K562 (cell line): Measurements from ENCODE around the gene SZT2.

Source experiments
- CBX3 ChIP-seq, 2 experiments: IDR thresholded peaks; 1 replicate in 1 of 2; 2 replicates in 1 of 2; pipeline ENCODE4 v1.6.1; 2012; ENCODE audit warnings: inconsistent platforms in 2 of 2, low read length in 2 of 2, borderline replicate concordance in 1 of 2, control low read depth in 1 of 2
- CREM ChIP-seq: IDR thresholded peaks from 2 replicates; pipeline ENCODE4 v1.6.1; 2014; ENCODE audit warnings: antibody characterized with exemption, low read depth
- ESRRA ChIP-seq: fragments of 450-650 bp; IDR thresholded peaks from 2 replicates; pipeline ENCODE4 v1.6.1; 2014; ENCODE audit warnings: low read depth, mild to moderate bottlenecking, moderate library complexity, borderline replicate concordance
- FUS ChIP-seq: fragments of 200-400 bp; formaldehyde crosslinking; optimal IDR thresholded peaks from 2 replicates; pipeline ENCODE3; 2017; ENCODE audit warnings: low read depth, low read length
- RBBP5 ChIP-seq: fragments of 200-600 bp; sonication (generic); IDR thresholded peaks from 2 replicates; pipeline ENCODE4 v1.6.1; 2012; ENCODE audit warnings: borderline replicate concordance, mild to moderate bottlenecking, low read length, control low read depth, inconsistent platforms; ENCODE audit not compliant: insufficient read depth, poor library complexity, severe bottlenecking
- SMAD1 ChIP-seq: fragments of 150-350 bp; IDR thresholded peaks from 2 replicates; pipeline ENCODE4 v1.6.1; 2014; ENCODE audit warnings: low read length, low read depth; ENCODE audit not compliant: partially characterized antibody
- SNIP1 ChIP-seq: fragments of 450-650 bp; IDR thresholded peaks from 2 replicates; pipeline ENCODE4 v1.7.1; 2017; ENCODE audit warnings: low read depth, mild to moderate bottlenecking
- TAF1 ChIP-seq: IDR thresholded peaks from 2 replicates; pipeline ENCODE4 v1.6.1; 2011; ENCODE audit warnings: mild to moderate bottlenecking, low read length, moderate library complexity; ENCODE audit not compliant: insufficient read depth, control insufficient read depth, severe bottlenecking; ENCODE audit errors: extremely low read depth
- ZKSCAN3 ChIP-seq: fragments of 250-450 bp; sonication (Bioruptor Pico); IDR thresholded peaks from 2 replicates; pipeline ENCODE4 v1.4.0; 2020
- ZNF583 ChIP-seq: fragments of 250-450 bp; sonication (Bioruptor Pico); IDR thresholded peaks from 2 replicates; pipeline ENCODE4 v1.4.0; 2020
- TF ChIP-seq, protein P1 (sequence below), 3 experiments: IDR thresholded peaks in 2 of 3; conservative IDR thresholded peaks in 1 of 3; 2 replicates each; pipeline ENCODE4 v1.5.1; 2011 to 2012; ENCODE audit warnings: low read length in 3 of 3, mild to moderate bottlenecking in 3 of 3, control low read depth in 2 of 3, improper control_type of control experiment in 1 of 3, inconsistent platforms in 1 of 3, low read depth in 1 of 3, mixed read lengths in 1 of 3, moderate library complexity in 1 of 3; ENCODE audit not compliant: insufficient read depth in 2 of 3
- TF ChIP-seq, protein P2 (sequence below): sonication (generic); formaldehyde crosslinking; IDR thresholded peaks from 2 replicates; pipeline ENCODE4 v1.8.0; 2022; ENCODE audit warnings: mild to moderate bottlenecking, low read depth, missing genetic modification reagents

DNA sequence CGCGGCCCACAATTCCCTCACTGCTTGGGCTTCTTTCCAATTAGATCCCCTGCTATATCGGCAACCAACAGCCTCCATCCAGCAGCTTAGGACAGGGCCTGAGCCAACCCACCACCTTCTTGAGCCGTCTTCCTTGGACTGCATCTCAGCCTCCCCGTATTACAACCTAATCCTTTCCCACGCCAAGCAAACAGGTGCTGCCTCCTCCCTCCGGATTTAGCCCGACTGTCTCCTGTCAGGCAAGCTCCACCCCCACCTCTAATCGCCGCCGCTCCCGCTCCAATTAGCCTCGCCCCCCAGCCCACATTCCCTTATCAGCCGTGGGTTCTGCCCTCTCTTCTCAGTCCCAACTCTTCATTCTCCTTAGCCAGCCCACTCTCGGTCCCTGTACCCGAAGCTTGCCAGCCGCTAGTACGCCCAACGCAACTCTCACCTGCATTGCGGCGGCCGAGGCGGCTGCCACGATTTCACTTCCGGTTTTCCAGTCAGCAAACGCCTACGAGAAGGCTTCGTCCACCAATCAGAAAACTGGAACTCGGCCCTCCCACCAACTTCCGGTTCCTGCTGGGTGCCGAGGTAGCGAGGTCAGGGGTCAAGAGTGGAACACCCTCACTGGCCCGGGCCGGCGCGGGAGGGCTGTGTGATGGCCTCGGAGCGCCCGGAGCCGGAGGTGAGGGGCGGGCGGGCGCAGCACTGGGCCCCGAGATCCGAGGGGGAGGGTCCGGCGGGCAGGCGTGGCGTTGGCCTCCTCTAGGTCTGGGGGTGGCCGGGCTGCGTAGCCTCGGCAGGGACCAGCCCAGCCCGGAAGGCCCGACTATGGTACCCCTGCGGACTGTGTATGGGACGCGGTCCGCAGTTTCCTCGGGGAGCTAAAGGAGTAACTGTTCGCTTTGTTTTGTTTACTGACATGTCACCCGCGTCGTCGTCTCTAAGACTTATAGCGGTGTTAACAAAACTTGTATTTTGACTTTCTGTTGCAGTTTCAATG is at the start of gene SZT2, which contains the start of gene MED8:
- TF ChIP-seq CREM (peak; percentile 76), ZNF583 (CRISPR knock-in tag) (no peak), SNIP1 (no peak), CBX3 (IDR thresholded peaks at IDR 0.05; ENCODE audit: borderline replicate concordance in 1 of 2, low read length in 2 of 2) (no peak), TAF1 (peak; percentile 56), ZKSCAN3 (CRISPR knock-in tag) (no peak), FUS (no peak), RBBP5 (peak; percentile 90), SMAD1 (peak; percentile 45), ESRRA (peak; percentile 63; the same call in 1 of the 2 replicates)
- TF ChIP-seq, protein P1, sequence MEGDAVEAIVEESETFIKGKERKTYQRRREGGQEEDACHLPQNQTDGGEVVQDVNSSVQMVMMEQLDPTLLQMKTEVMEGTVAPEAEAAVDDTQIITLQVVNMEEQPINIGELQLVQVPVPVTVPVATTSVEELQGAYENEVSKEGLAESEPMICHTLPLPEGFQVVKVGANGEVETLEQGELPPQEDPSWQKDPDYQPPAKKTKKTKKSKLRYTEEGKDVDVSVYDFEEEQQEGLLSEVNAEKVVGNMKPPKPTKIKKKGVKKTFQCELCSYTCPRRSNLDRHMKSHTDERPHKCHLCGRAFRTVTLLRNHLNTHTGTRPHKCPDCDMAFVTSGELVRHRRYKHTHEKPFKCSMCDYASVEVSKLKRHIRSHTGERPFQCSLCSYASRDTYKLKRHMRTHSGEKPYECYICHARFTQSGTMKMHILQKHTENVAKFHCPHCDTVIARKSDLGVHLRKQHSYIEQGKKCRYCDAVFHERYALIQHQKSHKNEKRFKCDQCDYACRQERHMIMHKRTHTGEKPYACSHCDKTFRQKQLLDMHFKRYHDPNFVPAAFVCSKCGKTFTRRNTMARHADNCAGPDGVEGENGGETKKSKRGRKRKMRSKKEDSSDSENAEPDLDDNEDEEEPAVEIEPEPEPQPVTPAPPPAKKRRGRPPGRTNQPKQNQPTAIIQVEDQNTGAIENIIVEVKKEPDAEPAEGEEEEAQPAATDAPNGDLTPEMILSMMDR (IDR thresholded peaks at IDR 0.05 in 2 of 3, conservative IDR thresholded peaks at IDR 0.05 in 1 of 3; ENCODE audit: insufficient read depth in 2 of 3, low read depth in 1 of 3, low read length in 3 of 3) = no peak
- TF ChIP-seq, protein P2, sequence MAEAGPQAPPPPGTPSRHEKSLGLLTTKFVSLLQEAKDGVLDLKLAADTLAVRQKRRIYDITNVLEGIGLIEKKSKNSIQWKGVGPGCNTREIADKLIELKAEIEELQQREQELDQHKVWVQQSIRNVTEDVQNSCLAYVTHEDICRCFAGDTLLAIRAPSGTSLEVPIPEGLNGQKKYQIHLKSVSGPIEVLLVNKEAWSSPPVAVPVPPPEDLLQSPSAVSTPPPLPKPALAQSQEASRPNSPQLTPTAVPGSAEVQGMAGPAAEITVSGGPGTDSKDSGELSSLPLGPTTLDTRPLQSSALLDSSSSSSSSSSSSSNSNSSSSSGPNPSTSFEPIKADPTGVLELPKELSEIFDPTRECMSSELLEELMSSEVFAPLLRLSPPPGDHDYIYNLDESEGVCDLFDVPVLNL = no peak
